RWPE2 (cell line): ENCODE data around the gene AMBP.
A peak's percentile ranks its signal among the peaks of the same experiment; 100 is the strongest.

Experiments used
- ATAC-seq: fragments of 200-7000 bp; cut with Tn5 transposase; 3 replicates; pipeline ENCODE4 v1.9.1; 2021; ENCODE audit warnings: low read depth
- DNase-seq: peaks from one replicate; pipeline ENCODE4 v3.0.0-alpha.2; 2020; ENCODE audit warnings: low spot score
- H3K27ac ChIP-seq: fragments of 450-650 bp; 2 replicates; pipeline ENCODE4 v1.5.1; 2017; ENCODE audit warnings: mild to moderate bottlenecking; ENCODE audit not compliant: poor library complexity, severe bottlenecking
- H3K27me3 ChIP-seq: fragments of 250-450 bp; sonication (Bioruptor Pico); 2 replicates; pipeline ENCODE4 v1.5.1; 2021; ENCODE audit warnings: mild to moderate bottlenecking, moderate library complexity; ENCODE audit not compliant: insufficient read depth, poor library complexity, severe bottlenecking
- H3K36me3 ChIP-seq: fragments of 250-450 bp; sonication (Bioruptor Pico); 2 replicates; pipeline ENCODE4 v1.5.1; 2020; ENCODE audit warnings: low read depth, mild to moderate bottlenecking, moderate library complexity
- H3K4me1 ChIP-seq: fragments of 250-450 bp; sonication (Bioruptor Pico); 2 replicates; pipeline ENCODE4 v1.5.1; 2021; ENCODE audit warnings: mild to moderate bottlenecking, moderate library complexity; ENCODE audit not compliant: insufficient read depth, poor library complexity, severe bottlenecking
- H3K4me3 ChIP-seq: fragments of 250-450 bp; sonication (Bioruptor Pico); 2 replicates; pipeline ENCODE4 v1.5.1; 2021; ENCODE audit warnings: mild to moderate bottlenecking, moderate library complexity; ENCODE audit not compliant: severe bottlenecking
- H3K9me3 ChIP-seq: fragments of 250-450 bp; sonication (Bioruptor Pico); 2 replicates; pipeline ENCODE4 v1.5.1; 2021; ENCODE audit warnings: mild to moderate bottlenecking, moderate library complexity; ENCODE audit not compliant: severe bottlenecking
- CTCF ChIP-seq: fragments of 450-650 bp; IDR thresholded peaks from one replicate; pipeline ENCODE4 v1.5.1; 2017; ENCODE audit warnings: mild to moderate bottlenecking, moderate library complexity; ENCODE audit not compliant: poor library complexity, severe bottlenecking

AMBP gene

DNA sequence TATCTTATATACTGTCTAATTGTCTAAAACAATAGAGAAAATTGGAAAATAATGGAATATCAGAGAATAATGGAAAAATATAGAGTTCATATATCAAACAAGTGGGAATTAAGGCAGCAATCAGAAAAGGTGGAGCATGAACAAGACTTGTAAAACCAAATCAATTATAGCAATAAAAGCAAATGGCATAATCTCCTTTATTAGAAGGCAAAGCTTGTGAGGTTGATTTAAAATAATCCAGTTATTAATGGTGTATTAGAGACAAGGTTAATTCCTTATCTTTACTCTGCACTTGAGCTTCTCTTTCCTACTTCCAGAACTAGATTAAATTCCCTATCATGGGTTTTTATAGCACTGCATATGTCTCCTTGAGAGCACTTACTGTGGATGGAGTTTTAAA lies 64.1 kb downstream of the AMBP start:
- Histone ChIP-seq H3K36me3 (no peaks in the 10 kb centered on the region; the same call in 1 of the 2 replicates), H3K27ac (no peak overlapping the region), H3K4me3 (no peak overlapping the region), H3K27me3 (no peaks in the 10 kb centered on the region), H3K9me3 (no peaks in the 10 kb centered on the region), H3K4me1 (no peaks in the 10 kb centered on the region)
- no peak for TF ChIP-seq CTCF
- ATAC-seq (no peak), DNase-seq (no peak)

- Histone ChIP-seq H3K36me3 (no peaks in the 10 kb centered on the region), H3K27me3 (no peaks in the 10 kb centered on the region), H3K4me3 (no peak overlapping the region), H3K4me1 (no peaks in the 10 kb centered on the region), H3K27ac (no peak overlapping the region), H3K9me3 (no peaks in the 10 kb centered on the region)
- ATAC-seq (no peak), DNase-seq (peak; percentile 4)
- no peak for TF ChIP-seq CTCF
Measured at GRCh38 chr9:114012126-114012525, 66.0 kb downstream of the AMBP start.

GRCh38 chr9:114011313-114011712 lies 66.8 kb downstream of the AMBP start:
- Histone ChIP-seq H3K27me3 (no peaks in the 10 kb centered on the region), H3K27ac (no peak overlapping the region), H3K36me3 (no peaks in the 10 kb centered on the region), H3K4me3 (no peak overlapping the region), H3K9me3 (no peaks in the 10 kb centered on the region), H3K4me1 (no peaks in the 10 kb centered on the region)
- DNase-seq = peak; percentile 25
- ATAC-seq = no peak
- no peak for TF ChIP-seq CTCF
